A673 (cell line): ENCODE data around the gene CCDC85C.

Source experiments
- EZH2 ChIP-seq: fragments of 200-600 bp; sonication (generic); IDR thresholded peaks from 2 replicates; pipeline ENCODE4 v1.6.1; 2017; ENCODE audit warnings: borderline replicate concordance, low read depth, mild to moderate bottlenecking, mixed read lengths, antibody characterized with exemption, low read length; ENCODE audit not compliant: poor library complexity, severe bottlenecking
- TF ChIP-seq, protein P1 (sequence below): fragments of 300-800, 200-600 bp; sonication (generic); conservative IDR thresholded peaks from 2 replicates; pipeline ENCODE4 v1.5.1; 2017; ENCODE audit warnings: low read depth, mild to moderate bottlenecking, antibody characterized with exemption, low read length, moderate library complexity, mixed read lengths

- TF ChIP-seq, protein P1, sequence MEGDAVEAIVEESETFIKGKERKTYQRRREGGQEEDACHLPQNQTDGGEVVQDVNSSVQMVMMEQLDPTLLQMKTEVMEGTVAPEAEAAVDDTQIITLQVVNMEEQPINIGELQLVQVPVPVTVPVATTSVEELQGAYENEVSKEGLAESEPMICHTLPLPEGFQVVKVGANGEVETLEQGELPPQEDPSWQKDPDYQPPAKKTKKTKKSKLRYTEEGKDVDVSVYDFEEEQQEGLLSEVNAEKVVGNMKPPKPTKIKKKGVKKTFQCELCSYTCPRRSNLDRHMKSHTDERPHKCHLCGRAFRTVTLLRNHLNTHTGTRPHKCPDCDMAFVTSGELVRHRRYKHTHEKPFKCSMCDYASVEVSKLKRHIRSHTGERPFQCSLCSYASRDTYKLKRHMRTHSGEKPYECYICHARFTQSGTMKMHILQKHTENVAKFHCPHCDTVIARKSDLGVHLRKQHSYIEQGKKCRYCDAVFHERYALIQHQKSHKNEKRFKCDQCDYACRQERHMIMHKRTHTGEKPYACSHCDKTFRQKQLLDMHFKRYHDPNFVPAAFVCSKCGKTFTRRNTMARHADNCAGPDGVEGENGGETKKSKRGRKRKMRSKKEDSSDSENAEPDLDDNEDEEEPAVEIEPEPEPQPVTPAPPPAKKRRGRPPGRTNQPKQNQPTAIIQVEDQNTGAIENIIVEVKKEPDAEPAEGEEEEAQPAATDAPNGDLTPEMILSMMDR: no peak
- TF ChIP-seq EZH2: no peak
Observed at GRCh38 chr14:99586054-99586760, 17.8 kb downstream of the CCDC85C start.
